ENCODE data around the gene SERTAD4.
"Not testable (repeated sequence)": the region's sequence is repeated elsewhere in the genome, so short reads cannot be mapped to it uniquely, and the experiment has no call there.

The SERTAD4 gene

GRCh38 chr1:210232511-210233215 is at the start of gene SERTAD4:
Gene SERTAD4 (plus strand): TSS chr1:210232796. CDS start chr1:210237961, 5,165 bp downstream.
- DNase-seq = no peak

GRCh38 chr1:210185063-210185462 is 47.5 kb upstream of the SERTAD4 start:
- DNase-seq = no peak

- not testable (repeated sequence) for DNase-seq
Measured at GRCh38 chr1:210187849-210188606, 44.6 kb upstream of the SERTAD4 start.

GRCh38 chr1:210189426-210189825 is 43.2 kb upstream of the SERTAD4 start:
- no peak for DNase-seq

- DNase-seq = no peak
Measured at GRCh38 chr1:210195635-210196160, 36.9 kb upstream of the SERTAD4 start.

GRCh38 chr1:210196266-210196665 is 36.3 kb upstream of the SERTAD4 start:
- DNase-seq = not testable (repeated sequence)

- no peak for DNase-seq
Measured at GRCh38 chr1:210198840-210199239, 33.8 kb upstream of the SERTAD4 start.

- no peak for DNase-seq
Measured at GRCh38 chr1:210200124-210200736, 32.4 kb upstream of the SERTAD4 start.

GRCh38 chr1:210201681-210202080 is 30.9 kb upstream of the SERTAD4 start:
- DNase-seq = no peak

- DNase-seq = no peak
Measured at GRCh38 chr1:210207597-210208450, 24.8 kb upstream of the SERTAD4 start.

GRCh38 chr1:210213335-210213734 is 19.3 kb upstream of the SERTAD4 start:
- no peak for DNase-seq

GRCh38 chr1:210214573-210215409 is 17.8 kb upstream of the SERTAD4 start:
- DNase-seq = no peak

GRCh38 chr1:210217482-210217881 is 15.1 kb upstream of the SERTAD4 start:
- DNase-seq = no peak

GRCh38 chr1:210218047-210218446 is 14.5 kb upstream of the SERTAD4 start:
- DNase-seq = no peak

GRCh38 chr1:210222340-210223006 is 10.1 kb upstream of the SERTAD4 start:
- no peak for DNase-seq

- no peak for DNase-seq
Measured at GRCh38 chr1:210223226-210223904, 9.2 kb upstream of the SERTAD4 start.

GRCh38 chr1:210228158-210228557 is 4.4 kb upstream of the SERTAD4 start:
- no peak for DNase-seq

- no peak for DNase-seq
Measured at GRCh38 chr1:210230149-210230695, 2.4 kb upstream of the SERTAD4 start.

GRCh38 chr1:210231846-210232510 is 618 bp upstream of the SERTAD4 start:
- no peak for DNase-seq

GRCh38 chr1:210233216-210233494 is 559 bp downstream of the SERTAD4 start:
- DNase-seq = no peak
